GM13976 (cell line): ENCODE data around the gene SPACA7.

ENCODE experiments used
- DNase-seq: peaks from one replicate; pipeline ENCODE4 v3.0.0; 2012; ENCODE audit warnings: low spot score
- in situ Hi-C: fragments of 300-500 bp; cut with MboI; formaldehyde crosslinking; loops from one replicate; pipeline ENCODE4 v1.12.0; 2022; ENCODE audit warnings: low sequenced_read_pairs, mixed read lengths, inconsistent platforms; ENCODE audit not compliant: unreplicated experiment
- TF ChIP-seq, protein P1 (sequence below): IDR thresholded peaks from 2 replicates; pipeline ENCODE4 v1.5.1; 2012; ENCODE audit warnings: borderline replicate concordance, mild to moderate bottlenecking; ENCODE audit not compliant: insufficient read depth; ENCODE audit errors: extremely low read depth, missing control alignments, control extremely low read depth

The SPACA7 gene

DNA sequence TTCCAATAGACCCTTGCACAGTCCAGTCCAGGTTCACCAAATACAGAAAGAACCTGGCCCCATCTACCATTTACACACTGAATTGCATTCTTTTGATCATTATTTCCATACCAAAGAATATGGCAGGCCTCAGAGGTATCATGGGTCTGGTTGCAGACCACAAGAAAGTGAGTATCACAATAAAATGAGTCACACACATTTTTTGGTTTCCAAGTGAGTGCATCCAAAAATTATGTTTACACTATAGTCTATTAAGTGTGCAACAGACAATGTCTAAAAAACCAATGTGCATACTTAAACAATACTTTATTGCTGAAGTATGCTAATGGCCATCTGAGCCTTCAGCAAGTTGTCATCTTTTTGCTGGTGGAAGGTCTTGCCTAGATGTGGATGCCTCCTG, 105.3 kb downstream of the SPACA7 start:
- in situ Hi-C loops: no loop called here
- TF ChIP-seq, protein P1, sequence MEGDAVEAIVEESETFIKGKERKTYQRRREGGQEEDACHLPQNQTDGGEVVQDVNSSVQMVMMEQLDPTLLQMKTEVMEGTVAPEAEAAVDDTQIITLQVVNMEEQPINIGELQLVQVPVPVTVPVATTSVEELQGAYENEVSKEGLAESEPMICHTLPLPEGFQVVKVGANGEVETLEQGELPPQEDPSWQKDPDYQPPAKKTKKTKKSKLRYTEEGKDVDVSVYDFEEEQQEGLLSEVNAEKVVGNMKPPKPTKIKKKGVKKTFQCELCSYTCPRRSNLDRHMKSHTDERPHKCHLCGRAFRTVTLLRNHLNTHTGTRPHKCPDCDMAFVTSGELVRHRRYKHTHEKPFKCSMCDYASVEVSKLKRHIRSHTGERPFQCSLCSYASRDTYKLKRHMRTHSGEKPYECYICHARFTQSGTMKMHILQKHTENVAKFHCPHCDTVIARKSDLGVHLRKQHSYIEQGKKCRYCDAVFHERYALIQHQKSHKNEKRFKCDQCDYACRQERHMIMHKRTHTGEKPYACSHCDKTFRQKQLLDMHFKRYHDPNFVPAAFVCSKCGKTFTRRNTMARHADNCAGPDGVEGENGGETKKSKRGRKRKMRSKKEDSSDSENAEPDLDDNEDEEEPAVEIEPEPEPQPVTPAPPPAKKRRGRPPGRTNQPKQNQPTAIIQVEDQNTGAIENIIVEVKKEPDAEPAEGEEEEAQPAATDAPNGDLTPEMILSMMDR: no peak
- no peak for DNase-seq

DNA sequence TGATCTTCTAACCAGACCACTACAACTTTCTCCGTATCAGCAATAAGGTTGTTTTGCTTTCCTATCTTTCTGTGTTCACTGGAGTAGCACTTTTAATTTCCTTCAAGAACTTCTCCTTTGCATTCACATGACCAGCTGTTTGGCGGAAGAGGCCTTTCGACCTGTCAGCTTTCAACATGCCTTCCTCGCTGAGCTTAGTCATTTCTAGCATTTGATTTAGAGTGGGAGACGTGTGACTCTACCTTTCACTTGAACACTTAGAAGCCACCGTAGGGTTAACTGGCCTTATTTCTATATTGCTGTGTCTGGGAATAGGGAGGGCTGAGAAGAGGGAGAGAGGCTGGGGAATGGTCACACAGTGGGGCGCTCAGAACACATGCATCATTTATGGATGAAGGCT, 107.1 kb downstream of the SPACA7 start:
- TF ChIP-seq, protein P1: no peak
- DNase-seq: no peak
- in situ Hi-C loops: no loop called here
